Cardiac fibroblast (primary cell): ENCODE results near the gene PTCRA.

Experiments used
- DNase-seq, 2 donors: peaks; one replicate each; pipeline versions ENCODE4 v3.0.0 to v3.0.0-alpha.2; 2010; ENCODE audit warnings: low read depth in 2 of 2
- H3K4me3 ChIP-seq, 2 donors: replicated peaks in 1 of 2; 1 replicate in 1 of 2; 2 replicates in 1 of 2; pipeline ENCODE4 v1.5.1; 2011; ENCODE audit warnings: low read depth in 2 of 2, low read length in 2 of 2, mild to moderate bottlenecking in 2 of 2, moderate library complexity in 1 of 2
- TF ChIP-seq, protein P1 (sequence below): IDR thresholded peaks from one replicate; pipeline ENCODE4 v1.5.1; 2011; ENCODE audit warnings: low read depth, mild to moderate bottlenecking, low read length, inconsistent platforms

PTCRA gene

DNA sequence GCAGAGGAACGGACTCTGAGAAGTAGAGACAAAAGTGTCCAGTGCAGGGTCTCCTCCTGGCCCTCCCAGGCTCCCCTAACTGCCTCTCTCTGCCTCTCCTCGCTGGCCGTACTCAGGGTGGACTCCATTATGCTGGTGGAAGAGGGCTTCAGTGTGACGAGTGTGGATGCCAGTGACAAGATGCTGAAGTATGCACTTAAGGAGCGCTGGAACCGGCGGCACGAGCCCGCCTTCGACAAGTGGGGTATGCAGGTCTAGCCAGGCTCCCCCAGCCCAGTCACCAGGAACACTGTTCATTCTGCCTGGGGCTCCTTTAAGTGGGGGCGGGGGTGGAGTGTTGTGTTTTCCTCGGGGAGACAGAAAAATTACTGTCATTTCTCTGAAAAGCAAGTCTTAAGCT is 46.2 kb downstream of the PTCRA start:
- no peak overlapping the region for H3K4me3 ChIP-seq
- no peak for DNase-seq
- TF ChIP-seq, protein P1, sequence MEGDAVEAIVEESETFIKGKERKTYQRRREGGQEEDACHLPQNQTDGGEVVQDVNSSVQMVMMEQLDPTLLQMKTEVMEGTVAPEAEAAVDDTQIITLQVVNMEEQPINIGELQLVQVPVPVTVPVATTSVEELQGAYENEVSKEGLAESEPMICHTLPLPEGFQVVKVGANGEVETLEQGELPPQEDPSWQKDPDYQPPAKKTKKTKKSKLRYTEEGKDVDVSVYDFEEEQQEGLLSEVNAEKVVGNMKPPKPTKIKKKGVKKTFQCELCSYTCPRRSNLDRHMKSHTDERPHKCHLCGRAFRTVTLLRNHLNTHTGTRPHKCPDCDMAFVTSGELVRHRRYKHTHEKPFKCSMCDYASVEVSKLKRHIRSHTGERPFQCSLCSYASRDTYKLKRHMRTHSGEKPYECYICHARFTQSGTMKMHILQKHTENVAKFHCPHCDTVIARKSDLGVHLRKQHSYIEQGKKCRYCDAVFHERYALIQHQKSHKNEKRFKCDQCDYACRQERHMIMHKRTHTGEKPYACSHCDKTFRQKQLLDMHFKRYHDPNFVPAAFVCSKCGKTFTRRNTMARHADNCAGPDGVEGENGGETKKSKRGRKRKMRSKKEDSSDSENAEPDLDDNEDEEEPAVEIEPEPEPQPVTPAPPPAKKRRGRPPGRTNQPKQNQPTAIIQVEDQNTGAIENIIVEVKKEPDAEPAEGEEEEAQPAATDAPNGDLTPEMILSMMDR: no peak

DNA sequence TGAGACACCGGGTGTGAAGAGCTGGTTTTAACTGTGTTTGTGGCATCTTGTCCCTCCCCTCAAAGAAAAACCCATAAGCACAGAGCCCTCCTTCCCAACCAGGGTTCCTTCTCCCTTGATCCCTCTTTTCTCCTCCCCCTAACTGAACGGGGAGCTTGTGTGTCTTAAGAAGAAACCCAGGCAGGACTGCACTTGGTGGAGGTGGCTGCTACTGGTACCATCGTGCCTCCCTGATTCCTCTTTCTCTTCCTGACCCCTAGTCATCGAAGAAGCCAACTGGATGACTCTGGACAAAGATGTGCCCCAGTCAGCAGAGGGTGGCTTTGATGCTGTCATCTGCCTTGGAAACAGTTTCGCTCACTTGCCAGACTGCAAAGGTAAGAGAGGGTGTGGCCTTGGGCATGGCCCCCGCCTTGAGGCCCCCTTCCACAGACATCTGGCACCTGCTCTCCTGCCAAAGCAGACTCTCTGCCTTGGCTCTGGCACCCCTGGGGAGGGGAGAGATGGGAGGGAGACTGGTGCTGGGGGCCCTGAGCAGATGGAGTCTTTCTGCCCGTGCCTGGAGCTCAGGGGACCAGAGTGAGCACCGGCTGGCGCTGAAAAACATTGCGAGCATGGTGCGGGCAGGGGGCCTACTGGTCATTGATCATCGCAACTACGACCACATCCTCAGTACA is 46.8 kb downstream of the PTCRA start:
- TF ChIP-seq, protein P1: no peak
- no peak overlapping the region for H3K4me3 ChIP-seq
- no peak for DNase-seq

DNA sequence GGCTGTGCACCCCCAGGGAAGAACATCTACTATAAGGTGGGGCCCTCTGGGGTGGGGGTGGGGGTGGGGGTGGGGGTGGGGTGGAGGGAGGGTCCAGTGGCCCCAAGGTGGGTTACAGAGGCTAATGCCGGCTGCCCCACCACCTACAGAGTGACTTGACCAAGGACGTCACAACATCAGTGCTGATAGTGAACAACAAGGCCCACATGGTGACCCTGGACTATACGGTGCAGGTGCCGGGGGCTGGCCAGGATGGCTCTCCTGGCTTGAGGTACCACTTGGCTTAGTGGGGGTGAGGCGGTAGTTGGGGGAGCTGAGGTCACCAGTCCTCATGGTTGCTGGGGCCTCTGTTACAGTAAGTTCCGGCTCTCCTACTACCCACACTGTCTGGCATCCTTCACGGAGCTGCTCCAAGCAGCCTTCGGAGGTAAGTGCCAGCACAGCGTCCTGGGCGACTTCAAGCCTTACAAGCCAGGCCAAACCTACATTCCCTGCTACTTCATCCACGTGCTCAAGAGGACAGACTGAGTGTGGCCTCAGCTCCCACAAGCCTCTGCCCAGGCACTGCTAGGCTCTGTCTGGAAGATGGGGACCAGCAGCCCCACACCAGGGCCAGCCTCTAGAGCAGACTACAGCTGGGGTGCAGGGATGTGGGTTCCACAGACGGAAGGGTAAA is 47.5 kb downstream of the PTCRA start:
- no peak overlapping the region for H3K4me3 ChIP-seq
- DNase-seq: no peak
- TF ChIP-seq, protein P1: no peak

DNA sequence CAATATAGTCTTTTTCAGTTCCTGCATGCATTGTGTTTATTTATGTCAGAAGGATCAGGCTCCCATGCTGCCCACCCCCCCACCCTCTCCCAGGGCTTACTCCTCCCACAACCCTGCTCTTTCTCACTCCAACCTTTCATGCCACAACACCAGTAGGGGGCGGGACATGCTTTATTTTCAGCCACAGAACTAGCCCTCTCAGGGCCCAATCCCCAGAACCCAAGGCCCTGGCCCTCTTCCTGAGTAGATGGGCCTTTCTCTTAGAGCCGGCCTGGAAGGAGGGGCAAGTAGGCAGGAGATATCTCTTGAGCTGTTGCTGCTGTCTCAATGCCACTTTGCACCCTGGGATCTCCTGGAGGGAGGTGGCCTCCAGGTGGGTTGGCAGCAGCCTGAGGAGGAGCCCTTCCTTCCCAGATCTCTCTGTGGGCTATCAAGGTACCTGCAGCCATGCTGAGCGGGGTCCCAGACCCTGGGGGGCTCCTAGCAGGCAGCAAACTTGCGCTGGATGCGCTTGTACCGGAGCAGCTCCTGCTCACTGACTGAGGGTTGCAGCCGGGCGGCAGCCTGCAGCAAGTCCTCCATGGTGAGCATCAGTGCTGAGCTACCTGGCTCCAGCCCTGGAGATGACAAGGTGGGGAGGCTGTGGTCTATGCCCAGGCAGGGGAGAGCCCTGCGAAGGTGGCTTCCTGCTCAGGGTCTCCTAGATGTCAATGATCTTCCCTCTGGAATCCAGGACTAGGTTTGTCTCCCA is 48.2 kb downstream of the PTCRA start:
- DNase-seq: peak; percentile 63 to 68
- no peak overlapping the region for H3K4me3 ChIP-seq
- TF ChIP-seq, protein P1: peak; percentile 37

DNA sequence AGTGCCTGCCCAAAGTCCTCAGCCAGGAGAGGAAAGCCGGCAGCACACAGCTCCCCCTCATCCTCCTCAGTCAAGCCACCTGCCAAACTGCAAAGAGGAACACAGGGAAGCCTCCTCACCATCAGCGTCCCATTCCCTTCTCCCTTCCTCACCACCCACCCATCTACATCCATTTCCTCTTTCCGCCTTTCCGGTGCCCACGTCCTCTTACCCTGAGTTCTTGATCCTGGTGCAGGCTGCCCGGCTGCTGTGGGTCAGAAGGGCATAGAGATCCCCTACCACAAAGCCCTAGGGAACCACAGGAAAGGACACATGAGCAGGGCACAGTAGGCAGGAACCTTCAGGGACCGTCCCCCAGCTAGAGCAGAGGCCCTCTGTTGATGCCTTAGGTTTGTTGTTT is 50.7 kb downstream of the PTCRA start:
- H3K4me3 ChIP-seq: no peak overlapping the region
- TF ChIP-seq, protein P1: no peak
- no peak for DNase-seq

DNA sequence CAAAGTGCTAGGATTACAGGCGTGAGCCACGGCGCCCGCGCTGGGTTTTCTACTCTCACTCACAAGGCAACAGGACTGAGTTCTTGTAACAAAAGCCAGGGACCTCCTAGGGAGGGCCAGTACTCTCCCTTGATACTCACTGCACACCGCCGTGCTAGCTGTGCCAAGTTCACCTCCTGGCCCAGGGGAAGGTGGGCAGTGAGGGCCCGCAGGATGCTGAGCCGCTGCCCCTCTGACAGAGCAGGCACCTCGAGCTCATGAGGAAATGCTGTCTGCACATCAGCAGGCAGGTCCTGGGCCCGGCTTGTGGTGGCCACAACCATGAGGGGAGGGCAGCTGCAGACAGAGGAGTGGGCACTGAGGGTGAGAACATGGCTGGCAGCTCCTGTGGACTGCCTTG is 51.4 kb downstream of the PTCRA start:
- H3K4me3 ChIP-seq: no peak overlapping the region
- DNase-seq: no peak
- TF ChIP-seq, protein P1: no peak
